Measurements from ENCODE around the gene PXN.
"Not testable (repeated sequence)": the region's sequence is repeated elsewhere in the genome, so short reads cannot be mapped to it uniquely, and the experiment has no call there.

The PXN gene

GRCh38 chr12:120215357-120215735 lies 50.2 kb downstream of the PXN start:
- TF ChIP-seq CTCF (IDR thresholded peaks at IDR 0.05; ENCODE audit: low read depth, low read length, missing control alignments), result no peak
- in situ Hi-C loops (cut with HindIII; ENCODE audit: low pct_ligation_motif_present, low sequenced_read_pairs), result no loop called here
- Histone ChIP-seq H3K4me3 (ENCODE audit: low read depth, low read length) (no peak overlapping the region), H3K27me3 (replicated peaks) (no peaks in the 10 kb centered on the region), H3K27ac (no peak overlapping the region), H3K36me3 (replicated peaks) (peaks cover 94% of the 10 kb centered on the region)
- DNase-seq, result no peak

GRCh38 chr12:120214626-120215356 lies 50.7 kb downstream of the PXN start:
- Histone ChIP-seq H3K27ac (no peak overlapping the region), H3K27me3 (replicated peaks) (no peaks in the 10 kb centered on the region), H3K36me3 (replicated peaks) (peaks cover 94% of the 10 kb centered on the region), H3K4me3 (ENCODE audit: low read depth, low read length) (no peak overlapping the region)
- in situ Hi-C loops (cut with HindIII; ENCODE audit: low pct_ligation_motif_present, low sequenced_read_pairs), result no loop called here
- no peak for DNase-seq
- no peak for TF ChIP-seq CTCF (IDR thresholded peaks at IDR 0.05; ENCODE audit: low read depth, low read length, missing control alignments)

GRCh38 chr12:120213758-120214157 lies 51.8 kb downstream of the PXN start:
- no peak overlapping the region for H3K27ac ChIP-seq
- in situ Hi-C loops (cut with HindIII; ENCODE audit: low pct_ligation_motif_present, low sequenced_read_pairs), result no loop called here
- H3K27me3 ChIP-seq (replicated peaks), result no peaks in the 10 kb centered on the region
- TF ChIP-seq CTCF (IDR thresholded peaks at IDR 0.05; ENCODE audit: low read depth, low read length, missing control alignments), result no peak
- DNase-seq, result no peak
- no peak overlapping the region for H3K4me3 ChIP-seq (ENCODE audit: low read depth, low read length)
- H3K36me3 ChIP-seq (replicated peaks), result peaks cover 87% of the 10 kb centered on the region

- H3K4me3 ChIP-seq (ENCODE audit: low read depth, low read length); H3K27me3 ChIP-seq (replicated peaks); H3K27ac ChIP-seq; in situ Hi-C loops (cut with HindIII; ENCODE audit: low pct_ligation_motif_present, low sequenced_read_pairs); DNase-seq: not testable (repeated sequence)
- H3K36me3 ChIP-seq (replicated peaks), result peaks cover 81% of the 10 kb centered on the region
Observed at GRCh38 chr12:120213182-120213581, 52.3 kb downstream of the PXN start.

- Histone ChIP-seq H3K4me3 (ENCODE audit: low read depth, low read length) (no peak overlapping the region), H3K27me3 (replicated peaks) (no peaks in the 10 kb centered on the region), H3K27ac (no peak overlapping the region), H3K36me3 (replicated peaks) (peaks cover 78% of the 10 kb centered on the region)
- no peak for TF ChIP-seq CTCF (IDR thresholded peaks at IDR 0.05; ENCODE audit: low read depth, low read length, missing control alignments)
- DNase-seq, result no peak
- in situ Hi-C loops (cut with HindIII; ENCODE audit: low pct_ligation_motif_present, low sequenced_read_pairs), result no loop called here
Observed at GRCh38 chr12:120212301-120212700, 53.2 kb downstream of the PXN start.

- Histone ChIP-seq H3K27ac (no peak overlapping the region), H3K27me3 (replicated peaks) (no peaks in the 10 kb centered on the region), H3K4me3 (ENCODE audit: low read depth, low read length) (no peak overlapping the region), H3K36me3 (replicated peaks) (peaks cover 76% of the 10 kb centered on the region)
- TF ChIP-seq CTCF (IDR thresholded peaks at IDR 0.05; ENCODE audit: low read depth, low read length, missing control alignments), result no peak
- DNase-seq, result no peak
- in situ Hi-C loops (cut with HindIII; ENCODE audit: low pct_ligation_motif_present, low sequenced_read_pairs), result no loop called here
Observed at GRCh38 chr12:120211904-120212283, 53.6 kb downstream of the PXN start.
